Calu3 (cell line): Measurements from ENCODE around the gene DUS2. TPM values are rescaled to one million over a fixed set of nuclear protein-coding genes. Genes with fewer than 3 reads are reported as not detected.

Source experiments
- BruUV-seq: library from RNA; stranded (reverse); fragments of 400-500 nt; replicated peaks from 2 replicates; lab custom pipeline; 2021; lab: Mats Ljungman, UMichigan
- CTCF ChIA-PET: fragments of 300-600 bp; sonication (Branson Sonifier 250); formaldehyde crosslinking; loops from one replicate; lab custom pipeline; 2022; ENCODE audit warnings: antibody characterized with exemption; lab: Charles Lee
- DNase-seq: peaks from one replicate; pipeline ENCODE4 v3.0.0; 2022
- H3K27ac Mint-ChIP-seq: one replicate; pipeline ENCODE4 v1.8.0; 2022; ENCODE audit warnings: mixed read lengths; ENCODE audit not compliant: unreplicated experiment
- H3K27me3 Mint-ChIP-seq: one replicate; pipeline ENCODE4 v1.8.0; 2022; ENCODE audit warnings: mixed read lengths; ENCODE audit not compliant: unreplicated experiment
- H3K36me3 Mint-ChIP-seq: one replicate; pipeline ENCODE4 v1.8.0; 2022; ENCODE audit warnings: mild to moderate bottlenecking, moderate library complexity, mixed read lengths; ENCODE audit not compliant: insufficient read depth, unreplicated experiment
- H3K4me1 Mint-ChIP-seq: one replicate; pipeline ENCODE4 v1.8.0; 2022; ENCODE audit warnings: mild to moderate bottlenecking, low read depth, mixed read lengths; ENCODE audit not compliant: unreplicated experiment
- H3K4me3 Mint-ChIP-seq: one replicate; pipeline ENCODE4 v1.8.0; 2022; ENCODE audit warnings: mild to moderate bottlenecking, low read depth, moderate library complexity, mixed read lengths; ENCODE audit not compliant: unreplicated experiment
- H3K9me3 Mint-ChIP-seq: one replicate; pipeline ENCODE4 v1.8.0; 2022; ENCODE audit warnings: low read depth, mixed read lengths; ENCODE audit not compliant: unreplicated experiment
- intact Hi-C: fragments of 100-400 bp; cut with micrococcal nuclease; formaldehyde crosslinking; loops from one replicate; pipeline ENCODE4 v1.10.0; 2022; ENCODE audit not compliant: unreplicated experiment
- total RNA-seq: library from RNA; stranded (reverse); gene quantifications from 2 replicates; pipeline ENCODE4 v1.2.3, GENCODE V29; 2022
- TF ChIP-seq, protein P1 (sequence below): fragments of 200-600 bp; IDR thresholded peaks from one replicate; pipeline ENCODE4 v1.8.0; 2022; ENCODE audit warnings: antibody characterized with exemption; ENCODE audit not compliant: unreplicated experiment

The DUS2 gene
- total RNA-seq, 1 experiment from 2014 or later: 33.5 TPM

DNA sequence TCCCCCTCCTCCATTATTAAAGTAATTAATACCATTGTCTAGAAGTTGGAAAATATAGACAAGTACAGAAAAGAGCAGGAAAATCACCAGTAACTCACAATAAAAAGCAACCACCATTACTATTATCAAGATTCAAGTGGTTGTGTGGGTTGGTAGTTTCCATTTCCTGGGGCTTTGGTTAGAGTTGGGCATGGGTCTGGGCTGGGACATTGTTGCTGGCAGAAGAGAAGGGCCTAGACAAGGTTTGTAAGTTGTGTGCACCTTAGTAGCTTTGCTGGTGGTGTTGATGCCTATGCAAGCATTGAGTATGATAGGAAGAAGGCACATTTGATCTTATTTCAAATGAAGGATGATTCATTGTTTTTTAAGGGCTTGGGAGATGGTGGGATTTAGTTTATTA is 36.7 kb downstream of the DUS2 start:
- H3K27ac Mint-ChIP-seq: no peak overlapping the region
- H3K36me3 Mint-ChIP-seq: peaks cover 8% of the 10 kb centered on the region
- H3K4me1 Mint-ChIP-seq: peaks cover 6% of the 10 kb centered on the region
- H3K4me3 Mint-ChIP-seq: no peak overlapping the region
- CTCF ChIA-PET: interaction anchor here (1.0 kb wide), 1 partner anchor 16 kb away, joined by 3 read pairs; no protein-coding TSS in a partner anchor
- H3K9me3 Mint-ChIP-seq: no peaks in the 10 kb centered on the region
- no peaks in the 10 kb centered on the region for H3K27me3 Mint-ChIP-seq
- no TSS peak for BruUV-seq
- intact Hi-C loops: no loop called here
- DNase-seq: no peak
- TF ChIP-seq, protein P1, sequence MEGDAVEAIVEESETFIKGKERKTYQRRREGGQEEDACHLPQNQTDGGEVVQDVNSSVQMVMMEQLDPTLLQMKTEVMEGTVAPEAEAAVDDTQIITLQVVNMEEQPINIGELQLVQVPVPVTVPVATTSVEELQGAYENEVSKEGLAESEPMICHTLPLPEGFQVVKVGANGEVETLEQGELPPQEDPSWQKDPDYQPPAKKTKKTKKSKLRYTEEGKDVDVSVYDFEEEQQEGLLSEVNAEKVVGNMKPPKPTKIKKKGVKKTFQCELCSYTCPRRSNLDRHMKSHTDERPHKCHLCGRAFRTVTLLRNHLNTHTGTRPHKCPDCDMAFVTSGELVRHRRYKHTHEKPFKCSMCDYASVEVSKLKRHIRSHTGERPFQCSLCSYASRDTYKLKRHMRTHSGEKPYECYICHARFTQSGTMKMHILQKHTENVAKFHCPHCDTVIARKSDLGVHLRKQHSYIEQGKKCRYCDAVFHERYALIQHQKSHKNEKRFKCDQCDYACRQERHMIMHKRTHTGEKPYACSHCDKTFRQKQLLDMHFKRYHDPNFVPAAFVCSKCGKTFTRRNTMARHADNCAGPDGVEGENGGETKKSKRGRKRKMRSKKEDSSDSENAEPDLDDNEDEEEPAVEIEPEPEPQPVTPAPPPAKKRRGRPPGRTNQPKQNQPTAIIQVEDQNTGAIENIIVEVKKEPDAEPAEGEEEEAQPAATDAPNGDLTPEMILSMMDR: no peak

DNA sequence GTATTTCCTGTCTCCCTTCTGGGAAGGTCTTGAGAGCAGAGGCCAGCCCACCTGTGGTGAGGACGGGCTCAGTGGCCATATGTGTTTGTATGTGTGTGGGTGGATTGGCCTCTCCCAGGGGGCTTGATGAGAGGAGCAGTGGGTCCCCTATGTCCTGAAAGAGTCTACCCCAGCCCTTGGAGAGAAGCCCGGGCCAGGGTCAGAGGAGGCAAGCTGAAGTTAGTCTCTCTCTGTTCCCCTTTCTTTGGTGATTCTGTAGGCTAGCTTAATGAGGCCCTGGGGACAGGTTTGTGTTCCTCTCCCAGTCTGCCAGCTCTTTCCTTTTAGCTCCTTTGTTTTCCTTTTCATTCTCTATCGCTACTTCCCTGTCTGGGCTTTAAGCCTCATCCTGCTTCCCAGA is 38.3 kb downstream of the DUS2 start:
- Mint-ChIP-seq H3K4me1 (peaks cover 9% of the 10 kb centered on the region), H3K9me3 (no peaks in the 10 kb centered on the region), H3K36me3 (peaks cover 10% of the 10 kb centered on the region), H3K27me3 (no peaks in the 10 kb centered on the region), H3K27ac (no peak overlapping the region), H3K4me3 (no peak overlapping the region)
- DNase-seq: no peak
- no TSS peak for BruUV-seq
- intact Hi-C loops: no loop called here
- CTCF ChIA-PET: interaction anchor here (0.6 kb wide), 1 partner anchor 21 kb away, joined by 5 read pairs; no protein-coding TSS in a partner anchor
- TF ChIP-seq, protein P1: no peak

DNA sequence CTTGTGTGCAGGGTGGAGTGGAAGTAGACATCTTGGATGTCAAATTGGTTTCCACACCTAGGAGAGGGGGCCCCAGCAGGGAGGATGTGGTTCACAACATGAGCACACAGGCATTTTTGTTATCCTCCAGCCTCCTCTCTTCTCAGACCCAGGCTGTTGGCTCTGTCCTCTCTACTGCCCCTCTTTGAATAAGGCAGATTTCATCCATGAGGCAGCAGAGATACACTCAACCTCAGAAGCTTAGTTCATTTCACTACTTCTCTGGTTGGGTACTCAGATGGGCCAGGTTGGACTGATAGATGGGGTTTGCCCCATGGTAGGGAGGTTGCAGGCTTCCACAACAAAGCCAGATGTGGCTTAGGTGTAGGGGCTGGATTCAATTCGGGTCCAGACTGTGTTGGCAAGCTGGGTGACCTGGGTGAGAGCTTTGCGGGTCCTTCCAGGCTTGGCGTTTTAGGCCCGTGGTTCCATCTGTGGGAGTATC is 39.9 kb downstream of the DUS2 start:
- no TSS peak for BruUV-seq
- Mint-ChIP-seq H3K9me3 (no peaks in the 10 kb centered on the region), H3K27me3 (no peaks in the 10 kb centered on the region), H3K4me3 (no peak overlapping the region), H3K4me1 (peaks cover 9% of the 10 kb centered on the region), H3K27ac (no peak overlapping the region), H3K36me3 (peaks cover 10% of the 10 kb centered on the region)
- intact Hi-C loops: no loop called here
- DNase-seq: no peak
- TF ChIP-seq, protein P1: no peak
- CTCF ChIA-PET: interaction anchor here (0.7 kb wide), 1 partner anchor 63 kb away, joined by 4 read pairs; no protein-coding TSS in a partner anchor

DNA sequence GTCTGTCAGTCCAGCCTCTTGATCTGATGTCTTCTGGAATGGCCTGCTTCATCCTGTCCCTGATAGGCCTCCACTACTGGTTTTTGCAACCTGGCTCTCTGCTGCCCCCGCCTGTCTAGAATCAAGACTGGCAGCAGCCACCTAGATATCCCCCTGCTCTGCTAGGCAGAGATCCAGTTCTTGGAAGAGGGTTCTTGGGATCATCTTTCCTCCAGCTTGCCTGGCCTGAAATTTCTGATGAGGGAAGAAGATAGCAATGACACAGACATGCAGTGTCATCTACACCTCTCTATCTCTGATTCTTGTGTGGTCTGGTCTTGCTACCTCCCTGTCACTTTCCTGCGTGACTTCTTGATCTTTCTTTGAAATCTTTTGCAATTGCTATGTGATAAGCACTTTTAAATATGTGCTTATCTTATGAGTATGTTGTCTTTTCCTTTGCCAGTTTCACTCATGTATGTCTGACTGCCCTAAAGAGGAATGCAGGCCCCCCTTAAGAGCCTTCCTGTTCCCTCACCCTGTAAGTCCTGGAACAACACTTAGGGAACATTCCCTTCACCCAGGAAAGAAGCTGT is 41.8 kb downstream of the DUS2 start:
- peak; percentile 84 for DNase-seq
- H3K27ac Mint-ChIP-seq: no peak overlapping the region
- peaks cover 9% of the 10 kb centered on the region for H3K4me1 Mint-ChIP-seq
- no TSS peak for BruUV-seq
- H3K9me3 Mint-ChIP-seq: no peaks in the 10 kb centered on the region
- no peaks in the 10 kb centered on the region for H3K27me3 Mint-ChIP-seq
- CTCF ChIA-PET: interaction anchor here (0.7 kb wide), 3 partner anchors 9 to 432 kb away, joined by 4 to 5 read pairs (median 5); no protein-coding TSS in a partner anchor
- intact Hi-C loops: no loop called here
- H3K36me3 Mint-ChIP-seq: peaks cover 10% of the 10 kb centered on the region
- H3K4me3 Mint-ChIP-seq: no peak overlapping the region
- TF ChIP-seq, protein P1: peak; percentile 73
